PC-9 (cell line): Measurements from ENCODE around the gene ZNF10.

Experiments
- EZH2 ChIP-seq: fragments of 200-600 bp; sonication (generic); IDR thresholded peaks from 2 replicates; pipeline ENCODE4 v1.8.0; 2017; ENCODE audit warnings: antibody characterized with exemption, low read depth
- TF ChIP-seq, protein P1 (sequence below): fragments of 200-600 bp; sonication (generic); conservative IDR thresholded peaks from 2 replicates; pipeline ENCODE4 v1.6.1; 2017; ENCODE audit warnings: mixed run types, antibody characterized with exemption, mild to moderate bottlenecking, moderate library complexity

DNA sequence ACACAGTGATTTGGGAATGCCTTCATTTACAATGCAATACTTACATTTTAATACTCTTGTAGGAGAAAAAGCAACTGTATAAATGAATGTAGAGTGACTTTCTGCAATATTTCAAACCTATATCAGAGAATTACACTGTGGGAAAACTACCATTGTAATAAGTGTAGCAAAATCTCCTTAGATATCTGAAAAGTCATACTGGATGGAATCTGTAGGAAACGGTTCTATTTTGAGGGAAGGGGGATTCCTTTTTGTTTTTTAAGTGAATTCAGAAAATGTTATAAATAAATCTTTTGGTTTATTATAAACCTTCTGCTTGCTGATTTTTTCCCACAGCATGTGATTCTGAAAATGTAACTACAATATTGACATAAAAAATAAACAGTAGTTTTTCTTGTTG is 23.3 kb upstream of the ZNF10 start:
- TF ChIP-seq, protein P1, sequence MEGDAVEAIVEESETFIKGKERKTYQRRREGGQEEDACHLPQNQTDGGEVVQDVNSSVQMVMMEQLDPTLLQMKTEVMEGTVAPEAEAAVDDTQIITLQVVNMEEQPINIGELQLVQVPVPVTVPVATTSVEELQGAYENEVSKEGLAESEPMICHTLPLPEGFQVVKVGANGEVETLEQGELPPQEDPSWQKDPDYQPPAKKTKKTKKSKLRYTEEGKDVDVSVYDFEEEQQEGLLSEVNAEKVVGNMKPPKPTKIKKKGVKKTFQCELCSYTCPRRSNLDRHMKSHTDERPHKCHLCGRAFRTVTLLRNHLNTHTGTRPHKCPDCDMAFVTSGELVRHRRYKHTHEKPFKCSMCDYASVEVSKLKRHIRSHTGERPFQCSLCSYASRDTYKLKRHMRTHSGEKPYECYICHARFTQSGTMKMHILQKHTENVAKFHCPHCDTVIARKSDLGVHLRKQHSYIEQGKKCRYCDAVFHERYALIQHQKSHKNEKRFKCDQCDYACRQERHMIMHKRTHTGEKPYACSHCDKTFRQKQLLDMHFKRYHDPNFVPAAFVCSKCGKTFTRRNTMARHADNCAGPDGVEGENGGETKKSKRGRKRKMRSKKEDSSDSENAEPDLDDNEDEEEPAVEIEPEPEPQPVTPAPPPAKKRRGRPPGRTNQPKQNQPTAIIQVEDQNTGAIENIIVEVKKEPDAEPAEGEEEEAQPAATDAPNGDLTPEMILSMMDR = no peak
- no peak for TF ChIP-seq EZH2
